Activated CD4-positive, alpha-beta T cell treated with anti-CD3 and anti-CD28 coated beads, Interleukin-2, amount 10 ng/mL, durations not matched to agents 7 days and 5 days (primary cell): ENCODE results near the gene ADGRL3. TPM values are rescaled to one million over a fixed set of nuclear protein-coding genes. Genes with fewer than 3 reads are reported as not detected.

ENCODE experiments used
- CTCF ChIA-PET: fragments of 350-600 bp; sonication (Branson Sonifier 250); formaldehyde crosslinking; loops from one replicate; lab custom pipeline; 2021; ENCODE audit warnings: antibody characterized with exemption; lab: Charles Lee
- POLR2A ChIA-PET: fragments of 350-600 bp; sonication (Branson Sonifier 250); formaldehyde crosslinking; loops from one replicate; lab custom pipeline; 2021; ENCODE audit warnings: antibody characterized with exemption; lab: Charles Lee
- DNase-seq: peaks from one replicate; pipeline ENCODE4 v3.0.0-alpha.2; 2020
- H3K27ac Mint-ChIP-seq: one replicate; pipeline ENCODE4 v1.8.0; 2021; ENCODE audit warnings: mild to moderate bottlenecking, moderate library complexity, mixed read lengths
- H3K27me3 Mint-ChIP-seq: one replicate; pipeline ENCODE4 v1.8.0; 2021; ENCODE audit warnings: mixed read lengths
- H3K36me3 Mint-ChIP-seq: one replicate; pipeline ENCODE4 v1.8.0; 2021; ENCODE audit warnings: low read depth, mixed read lengths
- H3K4me1 Mint-ChIP-seq: one replicate; pipeline ENCODE4 v1.8.0; 2021; ENCODE audit warnings: mixed read lengths
- H3K4me3 Mint-ChIP-seq: one replicate; pipeline ENCODE4 v1.8.0; 2021; ENCODE audit warnings: mild to moderate bottlenecking, moderate library complexity, mixed read lengths
- H3K9me3 Mint-ChIP-seq: one replicate; pipeline ENCODE4 v1.8.0; 2021; ENCODE audit warnings: mixed read lengths
- total RNA-seq, 2 experiments: library from RNA; stranded (reverse); gene quantifications; one replicate each; pipeline ENCODE4 v1.2.3, GENCODE V29; 2021

The ADGRL3 gene
- total RNA-seq, 2 experiments from 2014 or later: not detected

GRCh38 chr4:62087706-62088105, 887.6 kb downstream of the ADGRL3 start:
- no peak for DNase-seq
- Mint-ChIP-seq H3K4me3 (no peak overlapping the region), H3K27ac (no peak overlapping the region), H3K9me3 (peaks cover 14% of the 10 kb centered on the region), H3K4me1 (no peaks in the 10 kb centered on the region), H3K36me3 (no peaks in the 10 kb centered on the region), H3K27me3 (no peaks in the 10 kb centered on the region)
- ChIA-PET POLR2A (no interaction called here), CTCF (no interaction called here)

- Mint-ChIP-seq H3K4me3 (no peak overlapping the region), H3K27me3 (no peaks in the 10 kb centered on the region), H3K4me1 (no peaks in the 10 kb centered on the region), H3K27ac (no peak overlapping the region), H3K9me3 (peaks cover 25% of the 10 kb centered on the region), H3K36me3 (no peaks in the 10 kb centered on the region)
- DNase-seq: no peak
- CTCF ChIA-PET: no interaction called here
- POLR2A ChIA-PET: no interaction called here
Observed at GRCh38 chr4:62093735-62094134, 893.6 kb downstream of the ADGRL3 start.

GRCh38 chr4:62096881-62097280, 896.8 kb downstream of the ADGRL3 start:
- H3K27ac Mint-ChIP-seq: no peak overlapping the region
- H3K27me3 Mint-ChIP-seq: no peaks in the 10 kb centered on the region
- peaks cover 20% of the 10 kb centered on the region for H3K9me3 Mint-ChIP-seq
- ChIA-PET POLR2A (no interaction called here), CTCF (no interaction called here)
- no peak for DNase-seq
- H3K4me1 Mint-ChIP-seq: no peaks in the 10 kb centered on the region
- no peaks in the 10 kb centered on the region for H3K36me3 Mint-ChIP-seq
- no peak overlapping the region for H3K4me3 Mint-ChIP-seq

GRCh38 chr4:62115216-62115615, 915.1 kb downstream of the ADGRL3 start:
- Mint-ChIP-seq H3K36me3 (no peaks in the 10 kb centered on the region), H3K9me3 (peaks cover 4% of the 10 kb centered on the region), H3K4me1 (no peaks in the 10 kb centered on the region), H3K27ac (no peak overlapping the region), H3K27me3 (no peaks in the 10 kb centered on the region), H3K4me3 (no peak overlapping the region)
- POLR2A ChIA-PET: no interaction called here
- DNase-seq: no peak
- CTCF ChIA-PET: no interaction called here

- POLR2A ChIA-PET: no interaction called here
- H3K27ac Mint-ChIP-seq: no peak overlapping the region
- DNase-seq: no peak
- CTCF ChIA-PET: no interaction called here
- no peaks in the 10 kb centered on the region for H3K27me3 Mint-ChIP-seq
- no peak overlapping the region for H3K4me3 Mint-ChIP-seq
- no peaks in the 10 kb centered on the region for H3K4me1 Mint-ChIP-seq
- H3K9me3 Mint-ChIP-seq: no peaks in the 10 kb centered on the region
- no peaks in the 10 kb centered on the region for H3K36me3 Mint-ChIP-seq
Observed at GRCh38 chr4:62117886-62118285, 917.8 kb downstream of the ADGRL3 start.

- Mint-ChIP-seq H3K9me3 (no peaks in the 10 kb centered on the region), H3K36me3 (no peaks in the 10 kb centered on the region), H3K4me3 (no peak overlapping the region), H3K4me1 (no peaks in the 10 kb centered on the region), H3K27ac (no peak overlapping the region), H3K27me3 (no peaks in the 10 kb centered on the region)
- ChIA-PET CTCF (interaction anchor here (0.9 kb wide), 1 partner anchor 37 kb away, joined by 3 read pairs; no protein-coding TSS in a partner anchor), POLR2A (no interaction called here)
- DNase-seq: no peak
Observed at GRCh38 chr4:62118558-62118957, 918.4 kb downstream of the ADGRL3 start.

GRCh38 chr4:62119195-62119594, 919.1 kb downstream of the ADGRL3 start:
- Mint-ChIP-seq H3K4me3 (no peak overlapping the region), H3K4me1 (no peaks in the 10 kb centered on the region), H3K27ac (no peak overlapping the region), H3K9me3 (no peaks in the 10 kb centered on the region), H3K36me3 (no peaks in the 10 kb centered on the region), H3K27me3 (no peaks in the 10 kb centered on the region)
- ChIA-PET POLR2A (no interaction called here), CTCF (interaction anchor here (0.9 kb wide), 1 partner anchor 36 kb away, joined by 3 read pairs; no protein-coding TSS in a partner anchor)
- DNase-seq: no peak

GRCh38 chr4:62126064-62126732, 926.1 kb downstream of the ADGRL3 start:
- Mint-ChIP-seq H3K4me3 (no peak overlapping the region), H3K9me3 (peaks cover 7% of the 10 kb centered on the region), H3K4me1 (no peaks in the 10 kb centered on the region), H3K27ac (no peak overlapping the region), H3K36me3 (no peaks in the 10 kb centered on the region), H3K27me3 (no peaks in the 10 kb centered on the region)
- no peak for DNase-seq
- ChIA-PET CTCF (no interaction called here), POLR2A (no interaction called here)
